ENCODE results near the gene TRIM47. TPM values are rescaled to one million over a fixed set of nuclear protein-coding genes. Genes with fewer than 3 reads are reported as not detected.

TRIM47 gene
- total and polyA plus RNA-seq, 2 of the 13 experiments (the other 11 are each of a cell fraction or from before 2014, with no cell fraction given): 33.5 to 82.0 TPM

DNA sequence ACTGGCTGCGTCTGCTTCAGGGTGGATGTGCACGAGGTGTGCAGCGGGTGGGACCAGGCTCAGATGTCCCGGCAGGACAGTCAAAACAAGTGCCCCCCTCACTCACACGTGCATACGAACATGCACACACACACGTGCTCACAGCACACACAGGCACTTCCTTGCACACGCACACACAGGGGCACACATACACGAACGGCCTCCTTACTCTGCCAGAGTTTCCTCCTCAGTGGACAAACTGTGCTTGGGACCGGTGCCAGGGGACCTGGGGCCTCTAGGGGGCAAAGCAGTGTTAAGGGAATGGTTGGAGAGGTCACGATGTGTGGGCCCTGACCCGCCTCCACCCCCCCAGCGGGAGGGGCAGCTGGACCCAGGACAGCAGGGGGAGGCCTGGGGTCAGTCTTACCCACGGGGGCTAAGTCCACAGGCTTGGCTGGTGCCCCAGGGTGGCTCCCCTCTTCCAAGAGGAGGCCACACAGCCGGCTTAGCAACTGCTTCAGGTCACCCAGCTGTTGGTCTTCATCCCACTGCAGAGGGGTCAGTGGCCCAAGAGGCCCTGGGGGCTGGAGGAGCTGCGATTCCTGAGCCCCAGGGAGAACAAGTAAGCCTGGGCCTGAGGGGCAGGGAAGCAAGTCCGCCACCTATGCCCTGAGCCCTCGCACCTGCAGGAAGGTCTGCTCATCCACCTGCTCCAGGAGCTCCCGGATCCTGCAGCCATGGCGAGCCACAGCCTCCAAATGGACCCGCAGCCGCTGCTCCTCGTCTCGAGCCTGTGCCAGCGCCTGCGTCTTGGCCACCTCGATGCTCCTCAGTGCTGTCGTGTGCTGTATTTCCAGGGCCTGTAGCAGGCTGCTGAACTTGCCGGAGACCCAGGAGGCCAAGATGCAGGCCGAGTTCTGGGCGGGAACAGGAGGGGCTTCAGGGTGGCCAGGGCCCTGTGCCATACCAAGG lies 13.5 kb upstream of the TRIM47 start (continued):
- TF ChIP-seq, protein P1, sequence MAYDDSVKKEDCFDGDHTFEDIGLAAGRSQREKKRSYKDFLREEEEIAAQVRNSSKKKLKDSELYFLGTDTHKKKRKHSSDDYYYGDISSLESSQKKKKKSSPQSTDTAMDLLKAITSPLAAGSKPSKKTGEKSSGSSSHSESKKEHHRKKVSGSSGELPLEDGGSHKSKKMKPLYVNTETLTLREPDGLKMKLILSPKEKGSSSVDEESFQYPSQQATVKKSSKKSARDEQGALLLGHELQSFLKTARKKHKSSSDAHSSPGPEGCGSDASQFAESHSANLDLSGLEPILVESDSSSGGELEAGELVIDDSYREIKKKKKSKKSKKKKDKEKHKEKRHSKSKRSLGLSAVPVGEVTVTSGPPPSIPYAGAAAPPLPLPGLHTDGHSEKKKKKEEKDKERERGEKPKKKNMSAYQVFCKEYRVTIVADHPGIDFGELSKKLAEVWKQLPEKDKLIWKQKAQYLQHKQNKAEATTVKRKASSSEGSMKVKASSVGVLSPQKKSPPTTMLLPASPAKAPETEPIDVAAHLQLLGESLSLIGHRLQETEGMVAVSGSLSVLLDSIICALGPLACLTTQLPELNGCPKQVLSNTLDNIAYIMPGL (CRISPR knock-in tag; IDR thresholded peaks at IDR 0.05; ENCODE audit: borderline replicate concordance in 1 of 2, low read depth in 1 of 2): peak in 1 of 2 experiments; percentile 86; a peak in 3 of 4 replicates
- peak; percentile 59 for TF ChIP-seq YEATS2 (CRISPR knock-in tag; IDR thresholded peaks at IDR 0.05; ENCODE audit: borderline replicate concordance)
- peak; percentile 85 for TF ChIP-seq HDAC2 (CRISPR knock-in tag; IDR thresholded peaks at IDR 0.05)
- TF ChIP-seq NR2F6 (IDR thresholded peaks at IDR 0.05): peak; percentile 93
- TF ChIP-seq NR2F6 (CRISPR knock-in tag; IDR thresholded peaks at IDR 0.05): peak; percentile 93
- TF ChIP-seq RBM22 (optimal IDR thresholded peaks at IDR 0.05; ENCODE audit: low read length): no peak
- TF ChIP-seq DPF2 (CRISPR knock-in tag; IDR thresholded peaks at IDR 0.05; ENCODE audit: borderline replicate concordance, low read depth): peak; percentile 69; the same call in 1 of the 2 replicates
- TF ChIP-seq ZNF563 (CRISPR knock-in tag; IDR thresholded peaks at IDR 0.05): no peak
- TF ChIP-seq STAG1 (CRISPR knock-in tag; IDR thresholded peaks at IDR 0.05): no peak; the same call in 1 of the 2 replicates
- TF ChIP-seq, protein P2, sequence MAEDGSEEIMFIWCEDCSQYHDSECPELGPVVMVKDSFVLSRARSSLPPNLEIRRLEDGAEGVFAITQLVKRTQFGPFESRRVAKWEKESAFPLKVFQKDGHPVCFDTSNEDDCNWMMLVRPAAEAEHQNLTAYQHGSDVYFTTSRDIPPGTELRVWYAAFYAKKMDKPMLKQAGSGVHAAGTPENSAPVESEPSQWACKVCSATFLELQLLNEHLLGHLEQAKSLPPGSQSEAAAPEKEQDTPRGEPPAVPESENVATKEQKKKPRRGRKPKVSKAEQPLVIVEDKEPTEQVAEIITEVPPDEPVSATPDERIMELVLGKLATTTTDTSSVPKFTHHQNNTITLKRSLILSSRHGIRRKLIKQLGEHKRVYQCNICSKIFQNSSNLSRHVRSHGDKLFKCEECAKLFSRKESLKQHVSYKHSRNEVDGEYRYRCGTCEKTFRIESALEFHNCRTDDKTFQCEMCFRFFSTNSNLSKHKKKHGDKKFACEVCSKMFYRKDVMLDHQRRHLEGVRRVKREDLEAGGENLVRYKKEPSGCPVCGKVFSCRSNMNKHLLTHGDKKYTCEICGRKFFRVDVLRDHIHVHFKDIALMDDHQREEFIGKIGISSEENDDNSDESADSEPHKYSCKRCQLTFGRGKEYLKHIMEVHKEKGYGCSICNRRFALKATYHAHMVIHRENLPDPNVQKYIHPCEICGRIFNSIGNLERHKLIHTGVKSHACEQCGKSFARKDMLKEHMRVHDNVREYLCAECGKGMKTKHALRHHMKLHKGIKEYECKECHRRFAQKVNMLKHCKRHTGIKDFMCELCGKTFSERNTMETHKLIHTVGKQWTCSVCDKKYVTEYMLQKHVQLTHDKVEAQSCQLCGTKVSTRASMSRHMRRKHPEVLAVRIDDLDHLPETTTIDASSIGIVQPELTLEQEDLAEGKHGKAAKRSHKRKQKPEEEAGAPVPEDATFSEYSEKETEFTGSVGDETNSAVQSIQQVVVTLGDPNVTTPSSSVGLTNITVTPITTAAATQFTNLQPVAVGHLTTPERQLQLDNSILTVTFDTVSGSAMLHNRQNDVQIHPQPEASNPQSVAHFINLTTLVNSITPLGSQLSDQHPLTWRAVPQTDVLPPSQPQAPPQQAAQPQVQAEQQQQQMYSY (CRISPR knock-in tag; IDR thresholded peaks at IDR 0.05): 0 out of 2 replicates have a peak, but pooled peaks have one; percentile 29
- TF ChIP-seq ESRRA (CRISPR knock-in tag; IDR thresholded peaks at IDR 0.05; ENCODE audit: low read depth): peak; percentile 85
- peak; percentile 62 for TF ChIP-seq U2AF1 (optimal IDR thresholded peaks at IDR 0.05; ENCODE audit: low read depth, low read length)
- TF ChIP-seq, protein P3, sequence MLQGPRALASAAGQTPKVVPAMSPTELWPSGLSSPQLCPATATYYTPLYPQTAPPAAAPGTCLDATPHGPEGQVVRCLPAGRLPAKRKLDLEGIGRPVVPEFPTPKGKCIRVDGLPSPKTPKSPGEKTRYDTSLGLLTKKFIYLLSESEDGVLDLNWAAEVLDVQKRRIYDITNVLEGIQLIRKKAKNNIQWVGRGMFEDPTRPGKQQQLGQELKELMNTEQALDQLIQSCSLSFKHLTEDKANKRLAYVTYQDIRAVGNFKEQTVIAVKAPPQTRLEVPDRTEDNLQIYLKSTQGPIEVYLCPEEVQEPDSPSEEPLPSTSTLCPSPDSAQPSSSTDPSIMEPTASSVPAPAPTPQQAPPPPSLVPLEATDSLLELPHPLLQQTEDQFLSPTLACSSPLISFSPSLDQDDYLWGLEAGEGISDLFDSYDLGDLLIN (CRISPR knock-in tag; IDR thresholded peaks at IDR 0.05; ENCODE audit: borderline replicate concordance): 0 out of 2 replicates have a peak, but pooled peaks have one; percentile 65
- peak; percentile 58; the same call in 1 of the 2 replicates for TF ChIP-seq ZFP37 (CRISPR knock-in tag; IDR thresholded peaks at IDR 0.05; ENCODE audit: borderline replicate concordance)
- no peak; the same call in 1 of the 2 replicates for TF ChIP-seq ONECUT2 (CRISPR knock-in tag; IDR thresholded peaks at IDR 0.05)
- TF ChIP-seq XBP1 (CRISPR knock-in tag; IDR thresholded peaks at IDR 0.05): no peak
- TF ChIP-seq, protein P4, sequence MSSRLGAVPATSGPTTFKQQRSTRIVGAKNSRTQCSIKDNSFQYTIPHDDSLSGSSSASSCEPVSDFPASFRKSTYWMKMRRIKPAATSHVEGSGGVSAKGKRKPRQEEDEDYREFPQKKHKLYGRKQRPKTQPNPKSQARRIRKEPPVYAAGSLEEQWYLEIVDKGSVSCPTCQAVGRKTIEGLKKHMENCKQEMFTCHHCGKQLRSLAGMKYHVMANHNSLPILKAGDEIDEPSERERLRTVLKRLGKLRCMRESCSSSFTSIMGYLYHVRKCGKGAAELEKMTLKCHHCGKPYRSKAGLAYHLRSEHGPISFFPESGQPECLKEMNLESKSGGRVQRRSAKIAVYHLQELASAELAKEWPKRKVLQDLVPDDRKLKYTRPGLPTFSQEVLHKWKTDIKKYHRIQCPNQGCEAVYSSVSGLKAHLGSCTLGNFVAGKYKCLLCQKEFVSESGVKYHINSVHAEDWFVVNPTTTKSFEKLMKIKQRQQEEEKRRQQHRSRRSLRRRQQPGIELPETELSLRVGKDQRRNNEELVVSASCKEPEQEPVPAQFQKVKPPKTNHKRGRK (CRISPR knock-in tag; IDR thresholded peaks at IDR 0.05): no peak
- TF ChIP-seq, protein P5, sequence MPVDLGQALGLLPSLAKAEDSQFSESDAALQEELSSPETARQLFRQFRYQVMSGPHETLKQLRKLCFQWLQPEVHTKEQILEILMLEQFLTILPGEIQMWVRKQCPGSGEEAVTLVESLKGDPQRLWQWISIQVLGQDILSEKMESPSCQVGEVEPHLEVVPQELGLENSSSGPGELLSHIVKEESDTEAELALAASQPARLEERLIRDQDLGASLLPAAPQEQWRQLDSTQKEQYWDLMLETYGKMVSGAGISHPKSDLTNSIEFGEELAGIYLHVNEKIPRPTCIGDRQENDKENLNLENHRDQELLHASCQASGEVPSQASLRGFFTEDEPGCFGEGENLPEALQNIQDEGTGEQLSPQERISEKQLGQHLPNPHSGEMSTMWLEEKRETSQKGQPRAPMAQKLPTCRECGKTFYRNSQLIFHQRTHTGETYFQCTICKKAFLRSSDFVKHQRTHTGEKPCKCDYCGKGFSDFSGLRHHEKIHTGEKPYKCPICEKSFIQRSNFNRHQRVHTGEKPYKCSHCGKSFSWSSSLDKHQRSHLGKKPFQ (CRISPR knock-in tag; IDR thresholded peaks at IDR 0.05; ENCODE audit: insufficient replicate concordance): no peak

All from HepG2 (cell line).